Neural progenitor cell (in vitro differentiated cells): ENCODE results near the gene P2RY13. TPM values are rescaled to one million over a fixed set of nuclear protein-coding genes. Genes with fewer than 3 reads are reported as not detected.

Experiments used
- DNase-seq: peaks from one replicate; pipeline ENCODE4 v3.0.0-alpha.2; 2016; ENCODE audit warnings: low spot score
- H2AFZ ChIP-seq: fragments of 200-600 bp; sonication (generic); replicated peaks from 2 replicates; pipeline ENCODE4 v1.6.1; 2016; ENCODE audit warnings: antibody characterized with exemption
- H3F3A ChIP-seq: fragments of 200-600 bp; sonication (generic); 2 replicates; pipeline ENCODE4 v1.6.1; 2016; ENCODE audit warnings: antibody characterized with exemption, low read depth
- H3K27ac ChIP-seq: fragments of 200-600 bp; sonication (generic); 2 replicates; pipeline ENCODE4 v1.5.1; 2016; ENCODE audit warnings: mild to moderate bottlenecking
- H3K27me3 ChIP-seq: fragments of 200-600 bp; sonication (generic); 2 replicates; pipeline ENCODE4 v1.6.1; 2016; ENCODE audit warnings: mild to moderate bottlenecking, moderate library complexity
- H3K36me3 ChIP-seq: fragments of 200-600 bp; sonication (generic); 2 replicates; pipeline ENCODE4 v1.5.1; 2016
- H3K4me1 ChIP-seq: fragments of 200-600 bp; sonication (generic); 2 replicates; pipeline ENCODE4 v1.6.1; 2016; ENCODE audit warnings: mixed run types
- H3K4me2 ChIP-seq: fragments of 200-600 bp; sonication (generic); 2 replicates; pipeline ENCODE4 v1.6.1; 2016
- H3K4me3 ChIP-seq: fragments of 200-600 bp; sonication (generic); 2 replicates; pipeline ENCODE4 v1.5.1; 2016
- H3K79me2 ChIP-seq: fragments of 200-600 bp; sonication (generic); 2 replicates; pipeline ENCODE4 v1.6.1; 2016; ENCODE audit warnings: low read depth
- H3K9ac ChIP-seq: fragments of 200-600 bp; sonication (generic); 2 replicates; pipeline ENCODE4 v1.6.1; 2016
- H3K9me3 ChIP-seq: fragments of 200-600 bp; sonication (generic); 2 replicates; pipeline ENCODE4 v1.5.1; 2016; ENCODE audit warnings: low read depth
- H4K20me1 ChIP-seq: fragments of 200-600 bp; sonication (generic); 2 replicates; pipeline ENCODE4 v1.6.1; 2016; ENCODE audit warnings: low read depth
- H3K27ac Mint-ChIP-seq: 3 replicates; pipeline ENCODE4 v1.8.0; 2021; ENCODE audit warnings: mixed read lengths
- H3K27me3 Mint-ChIP-seq: 2 replicates; pipeline ENCODE4 v1.8.0; 2022; ENCODE audit warnings: low read depth, mild to moderate bottlenecking, inconsistent platforms, moderate library complexity, mixed read lengths; ENCODE audit not compliant: insufficient read depth
- H3K36me3 Mint-ChIP-seq: 3 replicates; pipeline ENCODE4 v1.8.0; 2021; ENCODE audit warnings: mixed read lengths
- H3K4me1 Mint-ChIP-seq: 3 replicates; pipeline ENCODE4 v1.8.0; 2021; ENCODE audit warnings: mixed read lengths
- H3K4me3 Mint-ChIP-seq: 3 replicates; pipeline ENCODE4 v1.8.0; 2021; ENCODE audit warnings: mild to moderate bottlenecking, moderate library complexity, mixed read lengths
- H3K9me3 Mint-ChIP-seq: 3 replicates; pipeline ENCODE4 v1.8.0; 2020; ENCODE audit warnings: mixed read lengths
- CTCF ChIP-seq: fragments of 200-600 bp; sonication (generic); IDR thresholded peaks from 2 replicates; pipeline ENCODE4 v1.5.1; 2017; ENCODE audit warnings: antibody characterized with exemption, mild to moderate bottlenecking
- EZH2 ChIP-seq: fragments of 200-600 bp; sonication (generic); IDR thresholded peaks from 2 replicates; pipeline ENCODE4 v1.6.1; 2017; ENCODE audit warnings: antibody characterized with exemption, mild to moderate bottlenecking, moderate library complexity
- EZH2phosphoT487 ChIP-seq: fragments of 200-600 bp; sonication (generic); IDR thresholded peaks from 2 replicates; pipeline ENCODE4 v1.6.1; 2017; ENCODE audit warnings: antibody characterized with exemption
- total RNA-seq: library from RNA; depleted of rRNA; stranded (reverse); fragments of >200 nt; gene quantifications from 2 replicates; pipeline ENCODE4 v1.2.3, GENCODE V29; 2015; ENCODE audit warnings: low replicate concordance

The P2RY13 gene
- total RNA-seq, 1 donor from 2014 or later: not detected

GRCh38 chr3:151346292-151346691 is 16.9 kb upstream of the P2RY13 start:
- H3K4me1 Mint-ChIP-seq: no peaks in the 10 kb centered on the region

GRCh38 chr3:151345859-151346258 is 16.5 kb upstream of the P2RY13 start:
- Mint-ChIP-seq H3K9me3 (no peaks in the 10 kb centered on the region), H3K27me3 (no peaks in the 10 kb centered on the region), H3K36me3 (peaks cover 4% of the 10 kb centered on the region), H3K4me1 (no peaks in the 10 kb centered on the region), H3K27ac (no peak overlapping the region), H3K4me3 (no peak overlapping the region)
- DNase-seq: no peak
- H3K4me1 ChIP-seq: peaks cover 10% of the 10 kb centered on the region
- no peaks in the 10 kb centered on the region for H3K27me3 ChIP-seq
- H3K9me3 ChIP-seq: no peaks in the 10 kb centered on the region
- no peak overlapping the region for H3K4me2 ChIP-seq
- no peak overlapping the region for H2AFZ ChIP-seq
- H3K4me3 ChIP-seq: no peak overlapping the region
- H3K79me2 ChIP-seq: no peaks in the 10 kb centered on the region
- no peaks in the 10 kb centered on the region for H3K36me3 ChIP-seq
- H3F3A ChIP-seq: no peaks in the 10 kb centered on the region
- no peak overlapping the region for H3K9ac ChIP-seq
- no peak overlapping the region for H3K27ac ChIP-seq
- no peak for TF ChIP-seq CTCF
- TF ChIP-seq EZH2phosphoT487: no peak
- TF ChIP-seq EZH2: no peak
- no peaks in the 10 kb centered on the region for H4K20me1 ChIP-seq

More at GRCh38 chr3:151346292-151346691, 16.9 kb upstream of the P2RY13 start:
- H3F3A ChIP-seq: no peaks in the 10 kb centered on the region
- Mint-ChIP-seq H3K27ac (no peak overlapping the region), H3K36me3 (peaks cover 4% of the 10 kb centered on the region), H3K9me3 (no peaks in the 10 kb centered on the region), H3K4me3 (no peak overlapping the region), H3K27me3 (no peaks in the 10 kb centered on the region)
- no peak overlapping the region for H3K4me3 ChIP-seq
- peaks cover 10% of the 10 kb centered on the region for H3K4me1 ChIP-seq
- no peaks in the 10 kb centered on the region for H3K36me3 ChIP-seq
- no peaks in the 10 kb centered on the region for H3K9me3 ChIP-seq
- TF ChIP-seq EZH2: no peak
- no peak for TF ChIP-seq EZH2phosphoT487
- TF ChIP-seq CTCF: no peak
- H3K4me2 ChIP-seq: no peak overlapping the region
- H3K79me2 ChIP-seq: no peaks in the 10 kb centered on the region
- no peak overlapping the region for H2AFZ ChIP-seq
- no peaks in the 10 kb centered on the region for H4K20me1 ChIP-seq
- H3K27ac ChIP-seq: no peak overlapping the region
- DNase-seq: no peak
- no peaks in the 10 kb centered on the region for H3K27me3 ChIP-seq
- no peak overlapping the region for H3K9ac ChIP-seq

DNA sequence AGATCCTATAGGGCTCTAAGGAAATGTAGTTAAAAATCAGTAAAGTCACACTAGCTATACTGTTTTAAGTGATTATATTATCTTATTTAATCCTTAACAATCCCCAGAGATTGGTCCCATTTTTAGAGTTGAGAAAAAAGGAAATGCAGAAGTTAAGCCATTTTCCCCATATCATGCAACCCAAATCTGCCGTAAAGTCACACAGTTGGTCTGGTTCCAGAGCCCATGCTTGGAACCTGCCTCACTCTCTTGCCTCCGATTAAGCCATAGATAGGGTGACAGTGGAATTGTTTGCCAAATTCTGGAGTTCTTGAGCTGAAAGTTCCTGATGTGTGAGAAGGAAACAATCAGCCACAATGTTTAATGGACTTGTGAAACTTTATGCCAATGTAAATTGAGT is 2.3 kb upstream of the P2RY13 start:
- Histone ChIP-seq H2AFZ (no peak overlapping the region), H3K4me1 (no peaks in the 10 kb centered on the region), H4K20me1 (no peaks in the 10 kb centered on the region), H3K36me3 (no peaks in the 10 kb centered on the region), H3K9me3 (no peaks in the 10 kb centered on the region), H3K9ac (no peak overlapping the region), H3K27me3 (no peaks in the 10 kb centered on the region), H3K79me2 (no peaks in the 10 kb centered on the region), H3K4me3 (no peak overlapping the region), H3K27ac (no peak overlapping the region), H3K4me2 (no peak overlapping the region), H3F3A (no peaks in the 10 kb centered on the region)
- Mint-ChIP-seq H3K9me3 (no peaks in the 10 kb centered on the region), H3K4me1 (no peaks in the 10 kb centered on the region), H3K4me3 (no peak overlapping the region), H3K36me3 (no peaks in the 10 kb centered on the region), H3K27me3 (no peaks in the 10 kb centered on the region), H3K27ac (no peak overlapping the region)
- no peak for DNase-seq
- TF ChIP-seq CTCF: no peak
- no peak for TF ChIP-seq EZH2phosphoT487
- no peak for TF ChIP-seq EZH2
